Umbilical cord (tissue), 2 donors: ENCODE results near the gene CUX1. TPM values are rescaled to one million over a fixed set of nuclear protein-coding genes. Genes with fewer than 3 reads are reported as not detected.

Source experiments
- DNase-seq: peaks from one replicate; pipeline ENCODE4 v3.0.0-alpha.2; 2015; ENCODE audit warnings: low spot score
- total RNA-seq: library from RNA; depleted of rRNA; stranded (reverse); fragments of >200 nt; gene quantifications from one replicate; pipeline ENCODE4 v1.2.3, GENCODE V29; 2014; ENCODE audit warnings: low replicate concordance; ENCODE audit not compliant: insufficient read depth

CUX1 gene
- total RNA-seq, 1 donor from 2014 or later, result 92.0 TPM

DNA sequence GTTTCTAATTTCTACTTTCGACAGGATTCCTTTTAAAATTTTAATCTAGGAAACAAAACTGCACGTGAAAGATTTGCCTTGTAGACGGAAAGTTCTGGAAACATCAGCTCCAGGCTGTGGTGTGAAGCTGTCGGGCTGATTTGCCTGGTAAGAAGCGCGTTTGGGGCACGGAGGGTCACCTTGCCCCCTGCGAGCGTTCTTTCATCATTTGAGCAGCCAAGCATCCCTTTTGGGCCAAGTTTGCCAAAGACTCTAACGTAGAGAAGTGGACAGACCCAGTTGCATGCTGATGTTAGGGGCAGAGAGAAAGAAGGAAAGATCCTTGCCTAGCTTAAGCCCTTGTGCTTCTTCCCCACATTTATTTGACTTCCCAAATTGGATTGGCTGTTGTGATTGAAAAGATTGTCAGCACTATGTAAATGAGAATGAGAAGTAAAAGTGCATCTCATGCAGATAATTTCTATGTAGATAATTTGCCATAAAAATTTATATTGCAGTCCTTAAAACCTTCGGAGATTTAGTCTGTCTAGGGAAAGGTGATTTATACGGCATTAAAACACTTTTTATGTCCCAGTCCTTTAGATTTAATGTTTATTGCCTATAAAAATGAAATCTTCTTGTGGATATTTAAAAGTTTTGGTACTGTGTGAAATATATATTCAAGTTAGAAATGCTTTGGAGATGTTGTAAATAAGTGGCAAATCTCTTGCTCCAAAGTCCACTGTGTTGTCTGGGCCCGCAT lies 76.1 kb downstream of the CUX1 start:
- DNase-seq, result peak; percentile 67

GRCh38 chr7:101896316-101896715 lies 78.9 kb downstream of the CUX1 start:
- no peak for DNase-seq

DNA sequence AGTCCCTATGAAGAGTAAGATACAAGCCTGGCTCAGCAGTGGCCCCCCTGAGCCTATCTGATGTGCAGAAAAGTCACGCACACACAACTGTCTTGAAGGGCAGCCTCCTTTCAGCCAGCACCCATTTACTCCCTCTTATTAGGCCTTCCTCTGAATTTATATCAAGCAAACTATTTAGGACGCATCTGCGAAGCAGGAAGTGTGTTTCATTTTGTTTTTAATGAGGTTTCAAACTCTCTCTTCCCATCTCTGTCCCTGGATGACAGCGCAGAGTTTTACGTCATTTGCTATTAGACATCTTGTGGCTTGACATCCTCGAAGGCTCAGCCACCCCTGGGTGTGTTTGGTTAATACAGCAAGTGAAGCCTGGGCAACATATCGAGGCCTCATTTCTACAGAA lies 79.5 kb downstream of the CUX1 start:
- no peak for DNase-seq

- DNase-seq, result peak; percentile 58
These were observed 80.7 kb downstream of the CUX1 start for GRCh38 chr7:101898106-101898505.

- no peak for DNase-seq
These were observed 82.2 kb downstream of the CUX1 start for GRCh38 chr7:101899616-101900015.

DNA sequence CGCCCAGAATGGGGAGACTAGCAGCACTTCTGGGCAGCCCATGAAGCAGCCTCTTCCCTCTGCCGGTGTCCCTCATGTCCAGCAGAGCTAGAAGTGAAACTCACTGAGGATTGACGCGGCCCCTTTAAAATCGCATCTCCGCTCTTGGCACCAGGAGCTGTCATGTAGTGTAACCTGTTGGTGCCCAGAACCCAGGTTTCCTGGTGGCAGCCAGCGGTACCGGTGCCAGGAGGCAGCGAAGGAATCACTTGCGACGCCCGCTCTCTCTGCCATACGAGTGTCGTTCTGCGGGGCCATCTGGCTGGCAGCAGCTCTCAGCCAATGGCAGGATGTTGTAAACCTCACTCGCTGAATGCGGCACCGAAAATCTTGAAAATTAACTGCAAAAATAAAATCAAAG lies 82.7 kb downstream of the CUX1 start:
- no peak for DNase-seq

DNA sequence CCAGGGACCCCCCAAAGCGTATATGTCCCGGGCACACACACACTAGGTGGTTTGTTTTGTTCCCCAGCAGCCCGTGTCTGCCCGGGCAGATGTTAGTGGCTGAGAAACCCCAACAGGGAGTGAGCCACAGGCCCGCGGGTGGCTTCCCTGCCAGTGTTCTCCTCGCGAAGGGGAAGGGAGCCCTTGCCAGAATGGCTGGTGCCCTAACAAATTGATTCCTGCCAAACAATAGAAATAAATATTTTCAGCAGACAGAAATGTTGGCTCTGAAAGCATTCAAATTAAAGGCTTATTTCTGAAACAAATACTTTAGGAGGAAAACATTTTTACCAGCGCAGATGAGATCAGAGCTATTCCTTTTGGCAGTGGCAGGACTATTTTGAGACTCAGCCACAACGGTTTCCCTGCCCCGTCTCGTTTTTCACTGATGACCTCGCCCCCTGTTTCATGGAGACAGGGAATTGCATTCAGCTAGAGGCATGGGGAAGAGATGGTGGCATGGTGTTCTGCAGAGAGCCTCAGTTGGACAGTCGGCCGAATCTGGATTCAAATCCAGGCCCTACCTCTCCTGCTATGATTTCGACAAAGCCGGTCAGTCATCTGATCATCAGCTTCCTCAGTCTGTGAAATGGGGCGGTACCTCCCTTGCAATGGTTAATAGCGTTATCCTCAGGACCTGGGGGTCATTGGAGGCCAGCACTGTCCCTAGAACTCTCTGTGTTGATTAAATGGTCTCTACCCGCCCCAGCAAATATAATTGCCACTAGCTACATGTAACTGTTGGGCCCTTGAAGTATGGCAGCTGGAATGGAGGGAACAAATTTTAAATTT lies 84.5 kb downstream of the CUX1 start:
- peak; percentile 70 for DNase-seq

DNA sequence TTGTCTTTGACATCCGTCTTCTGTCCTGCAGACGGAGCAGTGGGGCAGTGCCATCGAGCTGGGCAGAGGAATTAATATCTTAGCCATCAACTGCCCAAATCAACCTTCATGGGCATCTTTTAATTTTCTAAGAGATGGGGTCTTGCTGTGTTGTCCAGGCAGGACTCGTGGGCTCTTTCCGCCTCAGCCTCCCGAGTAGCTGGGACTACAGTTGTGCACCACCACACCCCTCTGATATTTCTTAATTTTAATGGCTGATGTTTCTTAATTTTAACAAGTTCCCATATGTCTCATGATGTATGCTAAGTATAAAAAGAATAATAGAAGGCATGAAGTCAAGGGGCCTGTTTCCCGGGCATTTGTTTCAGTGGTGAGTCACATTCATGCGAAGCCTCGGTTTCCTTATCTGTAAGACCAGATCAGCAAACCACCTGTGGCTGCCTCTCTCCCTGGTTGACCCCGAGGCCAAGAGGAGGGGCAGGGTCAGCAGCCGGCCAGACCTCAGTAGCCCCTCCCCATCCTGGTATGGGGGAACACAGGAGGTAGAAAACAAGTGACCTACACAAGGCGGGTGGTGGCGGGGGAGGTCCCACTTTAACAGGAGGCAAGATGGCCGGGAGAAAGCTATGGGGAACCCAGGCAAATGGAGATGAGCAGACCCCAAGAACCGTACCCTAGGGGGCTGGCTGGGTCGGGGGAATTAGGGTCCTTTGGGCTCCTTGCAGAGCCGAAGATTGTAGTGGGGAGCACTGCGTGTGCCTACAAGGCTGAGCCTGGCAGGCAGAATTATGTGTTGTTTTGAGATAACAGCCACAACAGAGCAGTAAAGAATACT lies 85.5 kb downstream of the CUX1 start:
- no peak for DNase-seq

DNA sequence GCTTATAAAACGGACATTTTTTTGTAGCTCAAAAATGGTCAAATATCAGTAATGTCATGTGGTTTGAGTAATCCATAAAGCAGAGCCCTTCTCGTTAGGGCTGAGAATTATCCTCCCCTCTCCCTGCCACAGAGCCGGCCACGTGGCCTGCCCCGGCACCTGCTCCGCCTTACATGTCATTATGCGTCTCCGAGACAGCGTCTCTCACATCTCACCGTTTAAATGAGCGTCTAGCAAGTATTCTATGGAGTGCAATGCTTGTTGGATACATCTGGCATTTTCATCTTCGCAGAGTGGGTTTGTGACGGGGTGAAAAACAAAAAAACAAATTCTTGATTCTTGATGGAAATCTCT lies 86.1 kb downstream of the CUX1 start:
- DNase-seq, result no peak

- no peak for DNase-seq
These were observed 86.6 kb downstream of the CUX1 start for GRCh38 chr7:101904019-101904418.

GRCh38 chr7:101905203-101905865 lies 87.9 kb downstream of the CUX1 start:
- DNase-seq, result no peak

DNA sequence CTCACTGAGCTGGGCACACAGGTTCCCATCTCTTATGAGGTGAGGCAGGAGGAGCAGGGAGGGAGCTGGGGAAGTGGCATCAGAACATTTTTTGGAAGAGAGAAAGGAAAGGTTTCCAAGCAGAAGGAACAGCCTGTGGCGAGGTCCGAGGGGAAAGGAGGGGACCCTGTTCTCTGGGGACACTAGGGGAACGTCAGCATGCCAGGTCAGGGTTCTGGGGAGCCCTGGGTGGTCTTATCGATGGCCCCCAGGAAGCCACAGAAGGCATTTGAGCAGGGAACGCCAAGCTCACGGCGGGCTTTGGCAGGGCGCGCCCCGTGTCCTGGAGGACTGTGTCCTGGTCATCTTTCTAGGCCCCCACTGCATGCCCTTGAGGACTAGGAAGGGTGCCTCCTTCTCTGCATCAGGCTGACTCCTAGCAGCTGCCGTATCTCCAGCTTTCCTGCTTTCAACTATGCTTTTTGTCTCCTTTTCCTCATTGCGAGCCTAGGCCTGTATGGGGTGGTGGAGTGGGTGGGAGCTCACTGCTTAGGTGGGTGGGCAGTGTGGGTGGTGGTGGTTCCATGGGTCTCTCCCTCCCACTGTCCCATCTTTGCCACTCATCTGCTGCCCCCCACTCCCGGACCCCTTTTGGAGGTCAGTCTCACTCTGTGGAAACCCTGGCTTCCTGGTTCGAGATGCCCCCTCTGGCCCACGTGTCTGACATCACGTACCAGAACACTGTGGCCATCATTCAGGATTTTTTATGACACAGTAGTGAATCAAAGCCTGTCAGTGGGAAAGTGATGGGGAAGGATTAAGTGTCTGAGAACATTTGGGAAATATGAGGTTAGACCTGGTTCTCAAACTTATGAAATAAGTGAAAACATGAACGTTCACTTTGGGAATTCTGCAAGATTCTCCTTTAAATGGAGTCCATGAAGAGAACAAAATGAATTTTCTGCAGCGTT lies 89.1 kb downstream of the CUX1 start:
- DNase-seq, result no peak

DNA sequence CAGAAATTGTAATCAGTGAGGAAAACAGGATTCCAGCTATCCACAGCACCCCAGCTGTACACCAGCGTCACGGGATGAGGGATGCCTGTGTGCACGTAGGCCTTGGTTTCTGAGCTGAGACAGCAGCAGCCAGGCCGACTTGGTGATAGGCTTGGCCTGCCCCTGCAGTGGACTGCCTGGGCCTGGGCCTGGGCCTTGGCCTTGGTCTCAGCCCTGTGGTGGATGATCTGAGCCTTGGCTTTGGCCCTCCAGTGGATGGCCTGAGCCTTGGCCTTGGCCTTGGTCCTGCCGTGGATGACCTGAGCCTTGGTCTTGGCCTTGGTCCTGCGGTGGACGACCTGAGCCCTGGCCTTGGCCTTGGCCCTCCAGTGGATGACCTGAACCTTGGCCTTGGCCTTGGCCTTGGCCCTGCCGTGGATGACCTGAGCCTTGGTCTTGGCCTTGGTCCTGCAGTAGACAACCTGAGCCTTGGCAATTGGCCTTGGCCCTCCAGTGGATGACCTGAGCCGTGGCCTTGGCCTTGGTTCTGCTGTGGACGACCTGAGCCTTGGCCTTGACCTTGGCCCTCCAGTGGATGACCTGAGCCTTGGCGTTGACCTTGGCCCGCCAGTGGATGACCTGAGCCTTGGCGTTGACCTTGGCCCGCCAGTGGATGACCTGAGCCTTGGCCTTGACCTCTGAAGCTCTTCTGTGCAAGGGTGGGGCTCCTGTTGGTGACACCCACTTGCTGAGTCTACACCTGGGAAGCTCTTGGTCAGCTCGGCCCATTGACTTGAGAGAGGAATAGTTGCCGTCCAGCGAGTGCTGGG lies 93.8 kb downstream of the CUX1 start:
- peak; percentile 93 for DNase-seq

- DNase-seq, result peak; percentile 70
These were observed 94.6 kb downstream of the CUX1 start for GRCh38 chr7:101911800-101912715.

DNA sequence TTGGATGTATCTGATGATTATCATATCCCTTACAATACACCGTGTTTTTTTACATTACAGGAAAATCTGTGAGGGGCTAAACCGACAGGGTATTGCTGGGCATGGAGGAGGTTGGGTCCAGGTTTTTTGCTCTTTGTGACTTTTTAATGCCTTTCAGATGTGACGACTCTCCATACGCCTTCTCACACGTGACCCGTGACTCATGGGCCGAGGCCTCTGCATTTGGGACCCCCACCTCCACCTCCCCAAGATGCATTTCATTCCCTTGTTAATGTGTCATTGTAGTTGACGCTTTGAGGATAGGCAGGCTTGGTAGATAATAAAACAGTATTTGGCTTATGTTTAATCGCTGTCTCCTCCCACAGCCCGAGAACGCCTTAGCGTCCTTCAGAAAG lies 95.3 kb downstream of the CUX1 start:
- peak; percentile 94 for DNase-seq

DNA sequence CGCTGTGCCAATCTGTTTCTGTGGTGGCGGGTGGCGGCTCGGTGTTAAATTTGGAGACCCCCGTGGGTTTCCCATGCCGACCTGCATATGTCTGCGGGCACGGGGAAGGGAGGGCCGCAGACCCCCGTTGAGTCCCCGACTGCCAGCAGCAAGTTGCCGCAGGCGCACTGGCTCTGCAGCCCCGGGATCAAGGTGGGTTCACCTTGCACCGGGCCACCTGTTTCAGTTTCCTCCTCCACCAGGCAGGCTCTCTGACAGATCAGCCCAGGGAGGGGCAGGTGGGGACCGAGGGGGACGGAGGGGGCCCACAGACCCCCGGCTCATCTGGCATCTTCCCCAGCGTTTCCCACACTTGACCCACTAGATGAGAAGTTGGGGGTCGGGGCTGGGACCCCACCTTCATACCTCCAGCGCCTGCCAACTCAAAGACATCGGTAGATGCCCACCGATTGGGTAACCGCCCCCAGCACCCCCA lies 95.9 kb downstream of the CUX1 start:
- DNase-seq, result no peak

DNA sequence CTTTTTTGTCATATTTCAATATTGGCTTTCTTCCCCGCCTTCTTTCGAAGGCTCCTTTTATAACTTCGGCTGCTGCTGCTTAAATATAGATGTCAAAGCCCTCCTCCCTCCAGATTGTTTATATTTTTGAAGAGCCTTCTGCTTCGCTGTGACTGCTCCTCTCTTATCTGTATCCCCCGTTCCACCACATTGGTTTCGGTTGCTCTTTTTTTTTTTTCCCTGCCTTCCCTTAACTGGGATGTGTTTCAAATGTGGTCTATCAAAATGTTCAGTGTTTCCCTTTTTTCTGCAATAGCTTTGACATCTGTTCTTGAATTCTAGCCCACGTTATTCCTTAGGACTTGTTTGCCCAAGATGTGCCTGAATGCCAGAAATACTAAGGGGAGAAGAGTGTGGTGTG lies 96.4 kb downstream of the CUX1 start:
- DNase-seq, result peak; percentile 64

DNA sequence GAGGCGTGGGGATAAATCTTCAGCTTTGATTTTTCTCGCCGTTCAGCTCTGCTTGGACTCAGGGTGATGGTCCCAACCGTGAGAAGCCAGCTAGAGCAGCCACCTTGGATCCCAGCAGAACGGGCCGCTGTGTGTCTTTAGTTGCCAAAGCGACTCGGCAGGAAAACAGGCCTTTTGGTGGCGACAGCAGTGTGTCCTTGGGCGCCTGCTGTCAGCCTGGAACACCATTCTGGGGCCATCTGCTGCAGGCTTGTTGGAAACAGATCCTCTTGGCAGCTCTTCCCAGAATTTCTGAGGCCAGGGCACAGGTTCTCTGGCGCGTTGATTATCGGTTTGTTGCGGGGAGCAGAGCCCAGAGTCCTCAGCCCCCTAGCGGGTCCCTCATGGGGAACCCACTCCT lies 97.6 kb downstream of the CUX1 start:
- no peak for DNase-seq
